H1 (cell line): ENCODE results near the gene LGALS12.

Source experiments
- POLR2A ChIP-seq, 2 experiments: IDR thresholded peaks; 1 replicate in 1 of 2; 2 replicates in 1 of 2; pipeline ENCODE4 v1.6.1; 2011; ENCODE audit warnings: low read depth in 2 of 2, low read length in 2 of 2, mild to moderate bottlenecking in 2 of 2; ENCODE audit errors: control extremely low read depth in 1 of 2
- SP4 ChIP-seq: IDR thresholded peaks from 2 replicates; pipeline ENCODE4 v1.6.1; 2012; ENCODE audit warnings: low read length, inconsistent platforms
- TCF12 ChIP-seq: IDR thresholded peaks from 2 replicates; pipeline ENCODE4 v1.6.1; 2011; ENCODE audit warnings: low read depth, mild to moderate bottlenecking, low read length
- YY1 ChIP-seq: IDR thresholded peaks from 2 replicates; pipeline ENCODE4 v1.6.1; 2011; ENCODE audit warnings: low read depth, mild to moderate bottlenecking, low read length
- ZNF274 ChIP-seq: IDR thresholded peaks from 2 replicates; pipeline ENCODE4 v1.7.0; 2012; ENCODE audit warnings: low read length, borderline replicate concordance; ENCODE audit errors: extremely low read depth
- TF ChIP-seq, protein P1 (sequence below), 3 experiments: IDR thresholded peaks; 1 replicate in 2 of 3; 2 replicates in 1 of 3; pipeline versions ENCODE4 v1.5.1 to v1.6.1; 2011; ENCODE audit warnings: low read length in 3 of 3, mild to moderate bottlenecking in 3 of 3, inconsistent platforms in 2 of 3, low read depth in 1 of 3, moderate library complexity in 1 of 3; ENCODE audit not compliant: insufficient read depth in 1 of 3; ENCODE audit errors: control extremely low read depth in 1 of 3

GRCh38 chr11:63551091-63551888, 45.4 kb downstream of the LGALS12 start:
- TF ChIP-seq, protein P1, sequence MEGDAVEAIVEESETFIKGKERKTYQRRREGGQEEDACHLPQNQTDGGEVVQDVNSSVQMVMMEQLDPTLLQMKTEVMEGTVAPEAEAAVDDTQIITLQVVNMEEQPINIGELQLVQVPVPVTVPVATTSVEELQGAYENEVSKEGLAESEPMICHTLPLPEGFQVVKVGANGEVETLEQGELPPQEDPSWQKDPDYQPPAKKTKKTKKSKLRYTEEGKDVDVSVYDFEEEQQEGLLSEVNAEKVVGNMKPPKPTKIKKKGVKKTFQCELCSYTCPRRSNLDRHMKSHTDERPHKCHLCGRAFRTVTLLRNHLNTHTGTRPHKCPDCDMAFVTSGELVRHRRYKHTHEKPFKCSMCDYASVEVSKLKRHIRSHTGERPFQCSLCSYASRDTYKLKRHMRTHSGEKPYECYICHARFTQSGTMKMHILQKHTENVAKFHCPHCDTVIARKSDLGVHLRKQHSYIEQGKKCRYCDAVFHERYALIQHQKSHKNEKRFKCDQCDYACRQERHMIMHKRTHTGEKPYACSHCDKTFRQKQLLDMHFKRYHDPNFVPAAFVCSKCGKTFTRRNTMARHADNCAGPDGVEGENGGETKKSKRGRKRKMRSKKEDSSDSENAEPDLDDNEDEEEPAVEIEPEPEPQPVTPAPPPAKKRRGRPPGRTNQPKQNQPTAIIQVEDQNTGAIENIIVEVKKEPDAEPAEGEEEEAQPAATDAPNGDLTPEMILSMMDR (IDR thresholded peaks at IDR 0.05; ENCODE audit: control extremely low read depth in 1 of 3, insufficient read depth in 1 of 3, low read depth in 1 of 3, low read length in 3 of 3) = no peak
- TF ChIP-seq YY1 (no peak), POLR2A (IDR thresholded peaks at IDR 0.05; ENCODE audit: control extremely low read depth in 1 of 2, low read depth in 2 of 2, low read length in 2 of 2) (no peak), TCF12 (no peak), ZNF274 (no peak), SP4 (no peak)
